Measurements from ENCODE around the gene ADSL. TPM values are rescaled to one million over a fixed set of nuclear protein-coding genes. Genes with fewer than 3 reads are reported as not detected.

ADSL gene
- total RNA-seq, 1 donor: 107 TPM

DNA sequence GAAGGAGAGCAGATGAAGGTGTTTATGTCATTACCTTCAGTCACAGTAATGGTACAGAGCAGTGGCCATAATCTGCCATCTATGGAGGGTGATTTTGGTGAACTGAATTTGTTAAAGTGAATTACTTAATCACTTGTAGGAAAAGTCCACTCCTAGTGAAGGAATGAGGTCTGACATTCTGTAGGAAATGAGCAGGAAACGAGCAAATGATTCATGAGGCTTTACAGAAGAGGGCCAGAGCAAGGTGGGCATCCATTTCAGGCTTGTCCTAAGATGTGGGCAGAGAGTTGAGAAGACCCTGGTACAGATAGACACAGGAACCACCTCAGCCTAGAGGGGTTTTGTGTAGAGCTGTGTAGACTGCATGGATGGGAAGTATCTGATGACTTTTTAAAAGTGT is 18.1 kb downstream of the ADSL start:
- TF ChIP-seq, protein P1, sequence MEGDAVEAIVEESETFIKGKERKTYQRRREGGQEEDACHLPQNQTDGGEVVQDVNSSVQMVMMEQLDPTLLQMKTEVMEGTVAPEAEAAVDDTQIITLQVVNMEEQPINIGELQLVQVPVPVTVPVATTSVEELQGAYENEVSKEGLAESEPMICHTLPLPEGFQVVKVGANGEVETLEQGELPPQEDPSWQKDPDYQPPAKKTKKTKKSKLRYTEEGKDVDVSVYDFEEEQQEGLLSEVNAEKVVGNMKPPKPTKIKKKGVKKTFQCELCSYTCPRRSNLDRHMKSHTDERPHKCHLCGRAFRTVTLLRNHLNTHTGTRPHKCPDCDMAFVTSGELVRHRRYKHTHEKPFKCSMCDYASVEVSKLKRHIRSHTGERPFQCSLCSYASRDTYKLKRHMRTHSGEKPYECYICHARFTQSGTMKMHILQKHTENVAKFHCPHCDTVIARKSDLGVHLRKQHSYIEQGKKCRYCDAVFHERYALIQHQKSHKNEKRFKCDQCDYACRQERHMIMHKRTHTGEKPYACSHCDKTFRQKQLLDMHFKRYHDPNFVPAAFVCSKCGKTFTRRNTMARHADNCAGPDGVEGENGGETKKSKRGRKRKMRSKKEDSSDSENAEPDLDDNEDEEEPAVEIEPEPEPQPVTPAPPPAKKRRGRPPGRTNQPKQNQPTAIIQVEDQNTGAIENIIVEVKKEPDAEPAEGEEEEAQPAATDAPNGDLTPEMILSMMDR (IDR thresholded peaks at IDR 0.05; ENCODE audit: insufficient read depth, low read length): no peak
- no peak for DNase-seq (ENCODE audit: low read depth)
- H3K4me3 ChIP-seq (ENCODE audit: low read depth, low read length): no peak overlapping the region

DNA sequence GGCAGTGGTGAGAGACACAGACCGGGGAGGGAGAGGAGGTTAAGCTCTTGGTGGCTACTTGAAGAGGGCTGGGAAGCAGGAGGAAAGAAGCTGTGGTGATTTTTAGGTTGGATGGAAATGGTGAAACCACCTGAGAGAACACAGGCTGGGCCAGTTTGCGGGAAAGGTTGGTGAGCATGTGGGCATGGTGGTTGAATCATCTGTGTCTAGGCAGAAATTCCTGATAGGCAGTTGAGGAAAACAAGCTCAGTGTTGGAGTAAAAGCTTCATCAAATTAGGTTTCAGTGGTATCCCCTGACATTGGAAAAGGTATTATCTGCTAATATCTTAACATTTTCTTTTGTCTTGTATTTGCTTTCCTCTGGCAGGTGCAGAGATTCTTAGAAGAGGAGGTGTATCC is 19.8 kb downstream of the ADSL start:
- H3K4me3 ChIP-seq (ENCODE audit: low read depth, low read length): no peak overlapping the region
- TF ChIP-seq, protein P1 (IDR thresholded peaks at IDR 0.05; ENCODE audit: insufficient read depth, low read length): no peak
- DNase-seq (ENCODE audit: low read depth): no peak

DNA sequence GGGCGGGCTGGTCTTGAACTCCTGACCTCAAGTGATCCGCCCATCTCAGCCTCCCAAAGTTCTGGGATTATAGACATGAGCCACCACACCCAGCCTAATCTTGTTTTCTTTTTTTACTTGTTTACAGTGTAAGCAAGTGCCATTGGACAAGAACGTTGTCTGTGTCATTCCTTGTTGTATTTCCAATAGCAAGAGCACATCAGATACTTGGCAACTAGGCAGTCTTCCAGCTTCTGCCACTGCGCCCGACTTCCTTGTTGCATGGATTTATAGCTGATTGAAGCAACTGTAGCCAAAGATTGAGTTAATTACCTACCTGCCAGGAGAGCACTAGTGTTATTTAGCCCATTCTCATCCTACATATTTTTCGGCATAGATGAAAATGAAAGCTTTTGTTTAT is 21.0 kb downstream of the ADSL start:
- no peak for DNase-seq (ENCODE audit: low read depth)
- TF ChIP-seq, protein P1 (IDR thresholded peaks at IDR 0.05; ENCODE audit: insufficient read depth, low read length): no peak
- H3K4me3 ChIP-seq (ENCODE audit: low read depth, low read length): no peak overlapping the region

DNA sequence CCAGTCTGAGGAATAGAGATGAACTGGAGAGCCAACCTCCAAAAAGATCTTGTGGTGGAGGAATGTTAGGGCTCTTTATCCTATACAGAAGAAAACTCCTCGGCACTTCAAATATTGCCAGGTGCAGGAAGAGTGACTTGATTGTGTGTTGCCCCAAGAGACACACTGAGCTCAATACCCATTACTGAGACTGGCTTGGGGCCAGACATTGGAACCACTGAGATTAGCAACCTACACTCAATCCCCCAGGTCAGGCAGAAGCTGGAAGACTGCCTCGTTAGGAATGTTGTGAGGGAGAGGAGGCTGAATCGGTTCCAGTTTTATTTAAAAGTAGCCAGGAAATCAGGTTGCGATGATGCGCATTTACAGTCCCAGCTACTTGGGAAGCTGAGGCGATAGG is 21.7 kb downstream of the ADSL start:
- no peak overlapping the region for H3K4me3 ChIP-seq (ENCODE audit: low read depth, low read length)
- TF ChIP-seq, protein P1 (IDR thresholded peaks at IDR 0.05; ENCODE audit: insufficient read depth, low read length): no peak
- DNase-seq (ENCODE audit: low read depth): no peak

DNA sequence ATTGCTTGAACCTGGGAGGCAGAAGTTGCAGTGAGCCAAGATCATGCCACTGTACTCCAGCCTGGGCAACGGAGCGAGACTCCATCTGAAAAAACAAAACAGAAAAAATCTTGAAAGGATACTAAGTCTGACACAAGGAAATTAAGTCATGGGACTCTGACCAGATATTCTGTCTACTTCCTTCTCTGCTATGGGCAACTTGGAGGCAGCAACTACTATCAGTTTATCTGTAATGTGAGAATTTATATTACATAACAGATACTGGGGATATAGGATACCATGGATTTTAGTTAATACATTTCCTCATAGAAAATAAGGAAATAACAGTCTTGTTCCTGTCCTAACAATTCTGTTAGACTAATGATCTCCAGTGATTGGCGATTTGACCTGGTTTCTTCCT is 22.5 kb downstream of the ADSL start:
- TF ChIP-seq, protein P1 (IDR thresholded peaks at IDR 0.05; ENCODE audit: insufficient read depth, low read length): no peak
- no peak for DNase-seq (ENCODE audit: low read depth)
- H3K4me3 ChIP-seq (ENCODE audit: low read depth, low read length): no peak overlapping the region

DNA sequence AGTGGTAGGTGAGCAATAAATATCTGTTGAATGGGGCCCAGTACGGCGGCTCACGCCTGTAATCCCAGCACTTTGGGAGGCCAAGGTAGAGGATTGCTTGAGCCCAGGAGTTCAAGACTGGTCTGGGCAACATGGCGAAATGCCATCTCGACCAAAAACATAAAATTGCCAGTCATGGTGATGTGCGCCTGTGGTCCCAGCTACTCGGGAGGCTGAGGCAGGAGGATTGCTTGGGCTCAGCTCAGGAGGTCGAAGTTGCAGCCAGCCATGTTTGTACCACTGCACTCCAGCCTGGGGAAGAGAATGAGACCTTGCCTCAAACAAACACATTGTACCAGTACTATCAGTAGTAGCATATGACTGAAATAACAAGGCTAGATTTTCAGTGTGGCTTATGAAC is 28.3 kb downstream of the ADSL start:
- TF ChIP-seq, protein P1 (IDR thresholded peaks at IDR 0.05; ENCODE audit: insufficient read depth, low read length): no peak
- no peak for DNase-seq (ENCODE audit: low read depth)
- no peak overlapping the region for H3K4me3 ChIP-seq (ENCODE audit: low read depth, low read length)

DNA sequence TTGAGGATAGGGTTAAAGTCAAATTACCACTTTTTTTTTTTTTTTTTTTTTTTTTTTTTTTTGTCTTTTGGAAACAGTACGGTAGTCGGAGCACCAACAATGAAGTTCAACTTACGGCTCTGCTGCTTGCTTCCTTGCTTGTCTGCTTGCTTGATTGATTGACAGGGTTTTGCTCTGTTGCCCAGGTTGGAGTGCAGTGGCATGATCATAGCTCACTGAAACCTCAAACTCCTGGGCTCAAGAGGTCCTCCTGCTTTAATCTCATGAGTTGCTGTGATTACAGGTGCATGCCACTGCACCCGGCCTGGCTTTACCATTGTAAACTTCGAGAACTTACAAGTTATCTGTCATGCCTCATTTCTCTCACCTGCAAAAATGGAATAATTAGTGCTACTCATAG is 29.8 kb downstream of the ADSL start:
- no peak overlapping the region for H3K4me3 ChIP-seq (ENCODE audit: low read depth, low read length)
- no peak for DNase-seq (ENCODE audit: low read depth)
- TF ChIP-seq, protein P1 (IDR thresholded peaks at IDR 0.05; ENCODE audit: insufficient read depth, low read length): no peak
